ENCODE results near the gene THSD7A.

The THSD7A gene

DNA sequence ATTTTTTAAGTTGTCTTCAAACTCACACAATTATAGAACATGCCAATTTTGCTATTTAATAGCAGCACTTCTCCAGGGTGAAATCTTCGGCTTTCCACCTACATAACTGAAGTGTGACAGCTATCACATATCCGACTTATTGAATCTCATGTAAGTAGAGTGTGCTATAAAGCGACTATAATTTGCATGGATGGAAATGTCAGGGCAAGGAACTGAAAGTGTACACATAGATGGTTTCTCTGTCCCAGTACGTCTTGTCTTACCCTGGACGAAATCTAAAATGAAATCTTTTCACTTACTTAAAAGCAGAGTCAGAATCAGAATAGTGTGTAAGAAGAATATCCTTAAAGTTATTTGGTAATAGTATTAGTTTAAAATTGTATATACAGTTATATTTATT, 132.3 kb downstream of the THSD7A start:
- no peak for TF ChIP-seq CTCF (IDR thresholded peaks at IDR 0.05; ENCODE audit: insufficient read depth, missing control alignments)
- DNase-seq (ENCODE audit: insufficient read length, low spot score) (no peak), FAIRE-seq (no peak)

- TF ChIP-seq CTCF (IDR thresholded peaks at IDR 0.05; ENCODE audit: insufficient read depth, missing control alignments): no peak
- DNase-seq (ENCODE audit: insufficient read length, low spot score) (no peak), FAIRE-seq (no peak)
These were observed 133.6 kb downstream of the THSD7A start for GRCh38 chr7:11698384-11698871.

GRCh38 chr7:11690395-11690794, 141.6 kb downstream of the THSD7A start:
- FAIRE-seq: no peak
- TF ChIP-seq CTCF (IDR thresholded peaks at IDR 0.05; ENCODE audit: insufficient read depth, missing control alignments): no peak
- DNase-seq (ENCODE audit: insufficient read length, low spot score): no peak

GRCh38 chr7:11689096-11689495, 142.9 kb downstream of the THSD7A start:
- no peak for DNase-seq (ENCODE audit: insufficient read length, low spot score)
- no peak for FAIRE-seq
- no peak for TF ChIP-seq CTCF (IDR thresholded peaks at IDR 0.05; ENCODE audit: insufficient read depth, missing control alignments)

DNA sequence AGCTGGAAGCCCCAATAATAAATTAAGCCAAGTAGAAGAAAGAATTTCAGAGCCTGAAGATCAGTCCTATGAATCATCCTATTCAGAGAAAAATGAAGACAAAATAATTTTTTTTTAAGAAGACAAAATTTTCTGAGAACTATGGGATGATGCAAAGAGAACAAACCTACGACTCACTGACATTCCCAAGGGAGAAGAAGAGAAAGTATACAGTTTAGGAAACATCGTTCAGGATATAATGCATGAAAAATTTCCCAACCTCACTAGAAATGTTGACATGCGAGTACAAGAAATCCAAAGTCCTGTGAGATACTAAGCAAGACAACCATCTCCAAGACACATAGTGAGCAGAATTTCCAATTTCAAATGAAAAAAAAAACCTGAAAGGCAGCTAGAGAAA, 150.5 kb downstream of the THSD7A start:
- DNase-seq (ENCODE audit: insufficient read length, low spot score): no peak
- TF ChIP-seq CTCF (IDR thresholded peaks at IDR 0.05; ENCODE audit: insufficient read depth, missing control alignments): no peak
- FAIRE-seq: no peak

DNA sequence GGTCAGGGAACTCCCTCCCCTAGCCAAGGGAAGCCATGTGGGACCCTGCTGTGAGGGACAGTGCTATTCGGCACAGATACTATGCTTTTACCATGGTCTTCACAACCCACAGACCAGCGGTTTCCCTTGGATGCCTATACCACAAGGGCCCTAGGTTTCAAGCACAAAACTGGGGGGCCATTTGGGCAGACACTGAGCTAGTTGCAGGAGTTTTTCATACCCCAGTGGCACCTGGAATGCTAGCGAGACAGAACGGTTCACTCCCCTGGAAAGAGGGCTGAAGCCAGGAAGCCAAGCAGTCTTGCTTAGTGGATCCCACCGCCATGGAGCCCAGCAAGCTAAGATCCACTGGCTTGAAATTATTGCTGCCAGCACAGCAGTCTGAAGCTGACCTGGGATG, 156.8 kb downstream of the THSD7A start:
- DNase-seq (ENCODE audit: insufficient read length, low spot score) (no peak), FAIRE-seq (no peak)
- no peak for TF ChIP-seq CTCF (IDR thresholded peaks at IDR 0.05; ENCODE audit: insufficient read depth, missing control alignments)

GRCh38 chr7:11668727-11669126, 163.3 kb downstream of the THSD7A start:
- FAIRE-seq (no peak), DNase-seq (ENCODE audit: insufficient read length, low spot score) (no peak)

More at GRCh38 chr7:11668727-11669126, 163.3 kb downstream of the THSD7A start:
- TF ChIP-seq CTCF (IDR thresholded peaks at IDR 0.05; ENCODE audit: insufficient read depth, missing control alignments): no peak
